Fibroblast of skin of left quadriceps (primary cell): ENCODE results near the gene SLC2A3.
"Not testable (repeated sequence)": the region's sequence is repeated elsewhere in the genome, so short reads cannot be mapped to it uniquely, and the experiment has no call there.

ENCODE experiments used
- DNase-seq, 2 experiments: peaks; one replicate each; pipeline ENCODE4 v3.0.0-alpha.2; 2013; ENCODE audit warnings: low read depth in 2 of 2

The SLC2A3 gene

DNA sequence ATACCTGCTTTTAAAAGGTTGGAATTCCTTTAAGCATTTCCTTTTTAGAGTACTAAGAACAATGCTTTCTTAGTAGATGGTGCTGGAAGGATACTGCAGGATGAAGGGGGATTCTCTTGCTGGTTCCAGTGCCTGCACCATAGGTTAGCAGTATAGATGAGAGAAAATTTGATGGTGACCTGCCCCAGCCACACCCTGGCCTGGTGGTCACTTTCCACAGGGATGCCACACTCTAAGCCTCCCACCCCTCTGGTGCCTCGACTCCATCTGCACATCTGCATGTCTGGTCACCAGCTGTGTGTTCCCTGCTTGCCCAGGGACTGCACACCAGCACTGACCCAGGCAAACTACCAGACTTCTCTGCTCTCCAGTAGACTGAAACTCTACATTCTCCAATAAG is 19.1 kb downstream of the SLC2A3 start:
- DNase-seq: no peak

DNA sequence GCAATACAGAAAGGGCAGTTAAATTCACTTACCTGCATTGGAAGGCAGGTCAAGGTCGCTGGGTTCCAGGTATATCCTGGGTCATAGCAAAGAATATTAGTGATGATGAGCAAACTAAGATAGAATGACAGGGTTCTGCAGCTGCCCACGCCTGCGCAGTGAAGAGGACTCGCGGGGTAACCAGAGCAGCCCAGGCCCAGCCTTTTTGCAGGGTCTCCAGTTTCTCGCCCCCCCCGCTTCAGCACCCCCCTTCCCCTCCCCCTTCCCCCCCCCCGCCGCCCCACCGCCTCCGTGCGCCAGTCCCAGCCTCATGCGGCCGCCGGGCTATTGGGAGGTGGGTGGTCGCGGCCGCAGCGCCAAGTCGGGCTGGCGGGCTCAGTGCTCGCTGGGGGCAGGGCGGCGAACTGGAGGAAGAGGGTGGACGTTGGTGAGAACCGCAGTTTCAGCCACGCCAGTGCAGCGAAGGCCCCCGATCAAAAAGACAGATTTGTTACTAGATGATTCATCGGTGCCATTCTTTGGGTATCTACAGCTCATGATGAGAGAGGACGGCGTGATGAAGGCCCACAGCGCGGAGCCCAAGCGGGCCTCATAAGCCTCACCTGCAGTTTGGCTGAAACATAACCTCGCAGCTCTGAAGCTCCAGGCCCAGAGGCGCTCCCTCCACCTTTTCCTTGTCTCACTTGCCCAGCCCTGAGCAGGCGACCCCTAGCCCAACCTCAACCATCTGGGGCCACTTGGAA is 20.2 kb downstream of the SLC2A3 start:
- no peak for DNase-seq

DNA sequence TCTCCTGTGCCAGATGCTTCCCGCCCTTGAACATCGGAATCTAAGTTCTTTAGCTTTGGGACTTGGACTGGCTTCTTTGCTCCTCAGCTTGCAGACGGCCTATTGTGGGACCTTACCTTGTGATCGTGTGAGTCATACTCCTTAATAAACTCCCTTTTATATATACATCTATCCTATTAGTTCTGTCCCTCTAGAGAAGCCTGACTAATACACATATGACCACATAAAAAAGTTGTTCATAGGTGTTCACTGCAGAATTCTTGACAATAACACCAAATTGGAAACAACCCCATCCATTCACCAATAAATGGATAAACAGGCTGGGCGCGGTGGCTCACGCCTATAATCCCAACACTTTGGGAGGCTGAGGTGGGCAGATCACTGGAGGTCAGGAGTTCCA is 25.9 kb downstream of the SLC2A3 start:
- not testable (repeated sequence) for DNase-seq

DNA sequence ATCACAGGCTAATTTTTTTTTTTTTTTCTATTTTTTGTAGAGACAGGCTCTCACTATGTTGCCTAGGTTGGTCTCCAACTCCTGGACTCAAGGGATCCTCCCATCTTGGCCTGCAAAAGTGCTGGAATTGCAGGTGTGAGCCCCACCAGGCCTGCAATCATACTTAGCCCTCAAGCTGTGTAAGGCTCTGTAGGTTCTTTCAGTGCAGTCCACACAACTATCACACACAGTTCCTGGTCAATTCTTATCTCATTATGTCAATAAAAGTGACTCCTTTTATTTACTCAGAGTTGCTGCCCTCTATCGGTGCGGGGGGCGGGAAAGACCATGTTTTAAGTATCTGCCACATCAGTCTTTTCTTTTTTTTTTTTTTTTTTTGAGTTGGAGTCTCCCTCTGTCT is 29.0 kb downstream of the SLC2A3 start:
- DNase-seq: peak; percentile 27 to 30

DNA sequence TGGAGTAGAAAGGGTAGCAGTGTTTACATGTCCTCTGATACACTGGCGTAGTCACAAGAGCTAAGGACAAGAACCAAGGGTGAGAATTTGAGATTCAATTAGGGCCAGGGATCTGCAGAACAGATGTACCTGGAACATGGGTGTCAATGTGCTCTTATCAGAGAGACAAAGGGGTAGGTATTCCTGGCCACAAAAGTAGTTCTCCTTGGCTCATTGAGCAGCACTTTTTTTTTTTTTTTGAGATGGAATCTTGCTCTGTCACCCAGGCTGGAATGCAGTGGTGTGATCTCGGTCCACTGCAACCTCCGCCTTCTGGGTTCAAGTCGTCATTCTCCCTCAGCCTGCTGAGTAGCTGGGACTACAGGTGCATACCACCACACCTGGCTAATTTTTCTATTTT is 29.7 kb downstream of the SLC2A3 start:
- not testable (repeated sequence) for DNase-seq

DNA sequence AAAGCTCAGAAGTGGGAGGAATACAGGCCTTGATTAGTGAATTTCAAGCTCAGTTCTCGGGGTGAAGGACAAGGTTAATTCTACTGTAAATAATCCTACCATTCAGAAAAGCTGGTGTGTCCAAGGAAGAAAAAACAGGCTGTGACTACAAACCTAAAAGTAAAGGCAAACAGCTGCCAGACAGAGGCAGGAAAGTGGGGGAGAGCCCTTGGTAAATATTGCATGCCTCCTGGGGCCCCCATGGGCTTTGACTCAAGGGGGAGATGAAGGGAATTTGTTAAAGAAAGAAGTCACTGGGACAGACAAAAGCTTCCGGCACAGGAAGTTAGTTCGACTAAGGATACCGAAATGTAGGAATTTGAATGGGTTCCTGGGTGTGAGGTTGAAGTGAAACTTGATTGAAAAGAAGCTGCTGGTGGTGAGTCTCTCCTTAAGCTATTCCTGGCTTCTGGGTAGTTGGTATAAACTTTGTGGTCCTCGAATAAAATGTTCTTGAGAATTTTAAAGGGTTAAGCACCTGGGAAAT is 30.3 kb downstream of the SLC2A3 start:
- not testable (repeated sequence) for DNase-seq

DNA sequence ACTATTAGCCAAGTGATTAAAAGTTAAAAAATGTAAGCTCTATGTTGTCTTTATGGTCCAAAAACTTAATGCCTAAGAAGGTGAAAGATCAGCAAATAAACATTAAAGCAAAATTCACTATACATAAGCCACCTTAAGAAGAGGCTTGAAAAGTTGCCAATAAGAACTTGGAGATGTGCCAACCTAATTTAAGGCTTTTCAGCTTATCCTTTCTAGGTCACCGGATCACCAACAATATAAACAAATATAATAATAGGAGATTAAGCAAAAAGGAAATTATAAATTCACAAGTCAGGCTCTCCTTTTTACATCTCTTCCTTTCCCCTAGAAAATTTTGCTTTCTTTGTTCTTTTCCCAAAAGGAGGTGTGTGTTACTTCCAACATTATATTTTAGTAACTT is 30.9 kb downstream of the SLC2A3 start:
- DNase-seq: no peak

DNA sequence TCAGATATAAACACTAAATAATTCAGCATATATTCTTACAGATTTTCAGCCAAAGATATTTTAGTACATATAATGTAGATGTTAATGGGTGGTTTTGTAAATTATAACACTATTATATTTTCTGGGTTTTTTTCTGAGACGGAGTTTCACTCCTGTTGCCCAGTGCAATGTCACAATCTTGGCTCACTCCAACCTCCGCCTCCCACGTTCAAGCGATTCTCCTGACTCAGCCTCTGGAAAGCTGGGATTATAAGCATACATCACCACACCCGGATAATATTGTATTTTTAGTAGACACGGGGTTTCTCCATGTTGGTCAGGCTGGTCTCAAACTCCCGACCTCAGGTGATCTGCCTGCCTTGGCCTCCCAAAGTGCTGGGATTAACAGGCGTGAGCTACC is 33.6 kb downstream of the SLC2A3 start:
- not testable (repeated sequence) for DNase-seq

DNA sequence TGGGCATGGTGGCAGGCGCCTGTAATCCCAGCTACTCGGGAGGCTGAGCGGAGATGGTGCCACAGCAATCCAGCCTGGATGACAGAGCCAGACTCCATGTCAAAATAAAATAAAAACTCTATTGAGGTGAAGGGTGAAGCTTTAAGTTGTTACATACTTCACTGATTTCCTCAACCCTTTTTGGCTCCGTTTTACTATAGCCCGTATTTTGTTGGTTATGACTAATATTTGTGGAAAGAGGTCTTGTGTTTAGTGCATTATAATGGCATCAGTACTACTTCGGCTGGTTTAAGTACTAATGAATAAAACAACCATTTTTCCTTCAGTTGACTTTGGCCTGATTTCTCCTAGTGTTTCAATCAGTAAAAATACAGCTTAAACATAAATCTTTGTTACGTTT is 36.2 kb downstream of the SLC2A3 start:
- peak; percentile 53 to 59 for DNase-seq

DNA sequence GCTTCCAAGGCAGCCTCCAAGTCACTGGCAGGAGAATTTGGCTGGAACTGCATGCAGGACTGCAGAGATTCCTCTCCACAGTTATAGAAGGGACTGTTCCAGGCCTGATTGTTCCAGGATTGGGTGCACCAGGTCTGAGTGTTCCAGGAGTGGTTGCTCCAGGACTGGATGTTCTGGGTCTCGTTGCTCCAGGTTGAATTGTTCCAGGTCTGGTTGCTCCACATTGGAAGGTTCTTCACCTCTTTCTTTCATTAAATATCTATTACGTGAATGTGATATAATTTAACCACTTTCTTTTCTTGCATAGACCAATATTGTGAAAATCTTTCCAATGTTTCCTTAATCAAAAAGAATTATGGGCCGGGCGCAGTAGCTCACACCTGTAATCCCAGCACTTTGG is 39.3 kb downstream of the SLC2A3 start:
- DNase-seq: not testable (repeated sequence)

DNA sequence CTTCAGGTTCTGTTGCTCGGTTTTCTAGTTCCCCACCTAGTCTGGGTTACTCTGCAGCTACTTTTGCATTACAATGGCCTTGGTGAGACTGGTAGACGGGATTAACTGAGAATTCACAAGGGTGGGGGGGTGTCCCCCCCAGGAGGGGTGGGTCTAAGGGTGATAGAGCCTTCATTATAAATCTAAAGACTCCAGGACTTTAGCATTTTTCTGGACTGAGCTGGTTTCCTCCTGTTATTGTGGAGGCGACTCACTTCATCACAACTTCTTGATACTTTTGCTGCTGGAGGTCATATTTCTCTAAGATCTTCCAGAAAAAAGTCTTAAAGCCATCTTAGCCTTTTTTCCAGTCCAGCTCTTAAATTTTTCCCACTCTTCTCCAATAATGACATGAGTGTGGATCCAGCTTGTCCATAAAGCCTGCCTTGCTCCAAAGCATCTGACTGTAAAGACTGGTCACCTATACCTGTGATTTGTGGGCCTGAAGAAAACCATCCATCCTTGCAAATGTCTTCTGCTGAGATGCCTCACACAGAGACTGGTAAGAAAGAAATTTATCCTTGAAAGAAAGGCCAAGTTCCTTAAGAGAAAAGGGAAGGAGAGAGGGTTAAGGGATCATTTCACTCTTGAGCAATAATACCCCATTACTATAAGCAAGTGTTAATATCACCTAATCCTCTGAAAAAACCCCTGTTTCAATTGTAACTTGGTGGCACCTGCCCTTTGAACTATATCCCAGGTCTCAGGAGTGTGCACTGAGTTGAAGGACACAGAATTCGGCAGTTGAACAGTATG is 43.6 kb downstream of the SLC2A3 start:
- no peak for DNase-seq

DNA sequence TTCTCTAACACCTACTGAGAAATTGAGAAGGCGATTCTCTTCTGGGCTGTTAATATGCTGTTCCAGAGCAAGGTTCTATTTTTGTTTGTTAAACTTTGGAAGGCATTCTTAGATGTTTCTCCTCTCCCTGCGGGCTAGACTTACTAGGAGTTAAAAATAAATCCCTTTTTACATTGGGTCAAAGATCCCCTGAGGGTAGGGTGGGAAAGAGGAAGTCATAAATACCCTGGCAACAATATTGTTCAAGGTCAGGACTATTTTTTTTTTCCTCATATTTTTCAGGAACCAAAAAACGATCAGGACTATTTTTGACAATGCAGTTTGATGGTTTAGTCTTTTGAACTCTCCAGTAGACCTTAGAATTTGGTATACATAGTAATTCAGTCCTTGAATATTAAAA is 51.3 kb downstream of the SLC2A3 start:
- no peak for DNase-seq

DNA sequence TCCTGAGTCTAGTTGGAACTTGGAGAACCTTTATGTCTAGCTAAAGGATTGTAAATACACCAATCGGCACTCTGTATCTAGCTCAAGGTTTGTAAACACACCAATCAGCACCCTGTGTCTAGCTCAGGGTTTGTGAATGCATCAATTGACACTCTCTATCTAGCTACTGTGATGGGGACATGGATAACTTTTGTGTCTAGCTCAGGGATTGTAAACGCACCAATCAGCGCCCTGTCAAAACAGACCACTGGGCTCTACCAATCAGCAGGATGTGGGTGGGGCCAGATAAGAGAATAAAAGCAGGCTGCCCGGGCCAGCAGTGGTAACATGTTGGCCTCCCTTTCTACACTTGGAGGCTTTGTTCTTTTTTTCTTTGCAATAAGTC is 54.3 kb downstream of the SLC2A3 start:
- not testable (repeated sequence) for DNase-seq

DNA sequence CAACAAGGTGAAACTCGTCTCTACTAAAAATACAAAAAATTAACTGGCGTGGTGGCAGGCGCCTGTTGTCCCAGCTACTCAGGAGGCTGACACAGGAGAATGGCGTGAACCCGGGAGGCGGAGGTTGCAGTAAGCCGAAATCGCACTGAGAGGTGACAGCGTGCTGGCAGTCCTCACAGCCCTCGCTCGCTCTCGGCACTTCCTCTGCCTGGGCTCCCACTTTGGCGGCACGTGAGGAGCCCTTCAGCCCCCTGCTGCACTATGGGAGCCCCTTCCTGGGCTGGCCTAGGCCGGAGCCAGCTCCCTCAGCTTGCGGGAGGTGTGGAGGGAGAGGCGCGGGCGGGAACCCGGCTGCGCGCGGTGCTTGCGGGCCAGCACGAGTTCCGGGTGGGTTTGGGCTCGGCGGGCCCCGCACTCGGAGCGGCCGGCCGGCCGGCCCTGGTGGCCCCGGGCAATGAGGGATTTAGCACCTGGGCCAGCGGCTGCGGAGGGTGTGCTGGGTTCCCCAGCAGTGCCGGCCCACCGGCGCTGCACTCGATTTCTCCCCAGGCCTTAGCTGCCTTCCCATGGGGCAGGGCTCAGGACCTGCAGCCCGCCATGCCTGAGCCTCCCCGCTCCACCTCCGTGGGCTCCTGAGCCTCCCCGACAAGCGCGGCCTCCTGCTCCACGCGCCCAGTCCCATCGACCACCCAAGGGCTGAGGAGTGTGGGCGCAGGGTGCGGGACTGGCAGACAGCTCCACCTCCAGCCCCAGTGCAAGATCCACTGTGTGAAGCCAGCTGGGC is 54.8 kb downstream of the SLC2A3 start:
- DNase-seq: not testable (repeated sequence)

DNA sequence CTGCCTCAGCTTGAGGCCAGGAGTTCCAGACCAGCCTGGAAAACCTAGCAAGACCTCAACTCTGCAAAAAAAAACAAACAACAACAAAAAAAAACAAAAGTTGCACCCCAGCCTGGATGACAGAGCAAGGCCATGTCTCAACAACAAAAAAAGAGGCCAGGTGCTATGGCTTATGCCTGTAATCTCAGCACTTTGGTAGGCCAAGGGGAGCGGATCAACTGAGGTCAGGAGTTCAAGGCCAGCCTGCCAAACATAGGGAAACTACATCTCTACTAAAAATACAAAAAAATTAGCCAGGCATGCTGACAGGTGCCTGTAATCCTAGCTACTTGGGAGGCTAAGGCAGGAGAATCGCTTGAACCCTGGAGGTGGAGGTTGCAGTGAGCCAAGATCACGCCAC is 56.7 kb downstream of the SLC2A3 start:
- DNase-seq: no peak

DNA sequence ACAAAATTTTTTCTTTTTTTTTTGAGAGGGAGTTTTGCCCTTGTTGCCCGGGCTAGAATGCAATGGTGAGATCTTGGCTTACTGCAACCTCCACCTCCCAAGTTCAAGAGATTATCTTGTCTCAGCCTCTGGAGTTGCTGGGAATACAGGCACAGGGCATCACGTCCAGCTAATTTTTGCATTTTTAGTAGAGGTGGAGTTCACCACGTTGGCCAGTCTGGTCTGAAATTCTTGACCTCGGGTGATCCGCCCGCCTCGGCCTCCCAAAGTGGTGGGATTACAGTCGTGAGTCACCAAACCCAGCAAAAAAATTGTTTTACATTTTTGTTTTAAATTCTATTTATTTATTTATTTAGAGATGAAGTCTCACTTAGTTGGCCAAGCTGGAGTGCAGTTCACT is 58.6 kb downstream of the SLC2A3 start:
- no peak for DNase-seq

DNA sequence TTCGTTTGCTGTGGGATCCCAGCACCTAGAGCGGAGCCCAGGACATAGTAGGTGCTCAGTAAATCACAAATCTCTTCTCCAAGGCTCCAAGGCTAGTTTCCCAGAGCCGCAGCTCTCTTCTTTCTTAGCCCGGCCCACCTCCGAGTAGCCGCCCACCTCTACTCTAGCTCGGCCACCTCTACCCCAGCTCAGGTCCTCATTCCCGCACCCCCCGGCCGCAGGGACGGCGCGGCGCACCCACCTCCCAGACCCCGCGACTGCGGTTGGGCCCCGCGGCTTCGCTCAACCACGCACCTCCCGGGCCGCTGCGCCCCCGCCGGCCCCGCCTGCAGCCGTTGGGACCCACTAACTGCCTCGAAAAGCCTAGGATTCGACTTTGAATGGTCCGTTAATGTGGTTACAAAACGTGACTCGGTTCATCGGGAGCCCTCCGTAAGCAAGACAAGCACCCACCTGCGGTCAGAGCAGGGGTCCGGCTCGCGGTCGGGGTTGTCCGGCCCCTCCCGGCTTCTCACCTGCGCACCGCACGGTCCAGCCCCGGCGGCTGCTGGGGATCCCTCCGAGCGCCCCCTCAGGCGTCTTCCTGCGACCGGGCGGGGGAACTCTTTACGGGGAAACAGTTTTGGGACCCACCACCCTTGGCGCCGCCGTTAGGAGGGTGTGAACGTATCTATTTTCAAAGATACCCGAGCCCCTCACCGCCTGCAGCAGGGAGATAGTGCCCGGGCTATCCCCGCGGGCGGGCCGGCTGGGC is 63.2 kb downstream of the SLC2A3 start, which contains the start of gene SLC2A14:
TSS of gene SLC2A14 (minus strand) at position 350 of the 754 bp plus-strand sequence. CDS start 3,035 bp downstream, outside the sequence.
- no peak for DNase-seq

DNA sequence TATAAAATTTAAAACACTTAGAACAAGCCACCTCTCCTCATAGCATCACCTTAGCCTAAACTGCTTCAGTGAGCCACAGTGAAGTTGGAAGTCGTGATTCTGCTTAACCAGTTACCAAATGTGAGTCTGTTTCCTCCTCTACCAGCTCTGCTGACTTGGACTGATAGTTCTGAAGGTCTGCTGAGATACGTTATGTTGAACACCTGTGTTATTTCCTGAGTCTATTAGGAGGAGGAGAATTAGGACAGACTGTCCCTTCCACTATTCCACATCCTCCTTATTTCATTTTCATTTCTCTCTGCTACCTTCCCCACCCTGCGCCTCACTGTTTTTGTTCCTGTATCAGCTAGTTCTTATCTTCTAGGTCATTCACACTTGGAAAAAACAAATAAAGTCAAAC is 65.7 kb downstream of the SLC2A3 start:
- DNase-seq: no peak
